ENCODE data around the gene ECHDC3. TPM values are rescaled to one million over a fixed set of nuclear protein-coding genes. Genes with fewer than 3 reads are reported as not detected.

The ECHDC3 gene
- total and polyA plus RNA-seq, 2 of the 8 experiments (the other 6 are each of a cell fraction or from before 2014, with no cell fraction given), result 15.6 to 19.9 TPM

- TF ChIP-seq CHD7 (IDR thresholded peaks at IDR 0.05; ENCODE audit: insufficient replicate concordance, low read length) (no peak), JUN (IDR thresholded peaks at IDR 0.05; ENCODE audit: low read depth, low read length) (no peak)
Observed at GRCh38 chr10:11707624-11708350, 34.4 kb upstream of the ECHDC3 start (continued).

Data from H1 (cell line).